ENCODE results near the gene NKX3-2.

DNA sequence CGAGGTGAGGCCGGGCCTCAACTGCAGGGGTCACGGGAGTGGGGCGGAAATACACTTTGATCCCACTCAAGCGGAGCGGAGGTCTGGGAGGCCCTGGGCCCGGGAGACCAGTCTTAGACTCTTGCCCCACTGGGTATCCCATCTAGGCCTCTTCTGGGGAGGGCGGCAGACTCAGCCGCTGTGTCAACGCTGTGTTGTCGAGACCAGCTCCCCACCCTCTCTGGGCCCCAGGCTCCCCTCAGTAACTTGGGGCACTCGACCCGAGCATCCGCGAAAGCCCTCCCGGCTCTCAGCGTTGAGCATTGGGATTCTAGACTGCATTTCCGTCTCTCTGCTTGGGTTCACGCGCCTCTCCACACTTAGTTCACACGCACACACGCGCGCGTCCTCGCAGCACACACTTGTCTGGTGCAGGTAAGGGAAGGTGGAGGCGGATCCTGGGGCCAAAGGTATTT, 1.7 kb downstream of the NKX3-2 start:
- TF ChIP-seq, protein P1, sequence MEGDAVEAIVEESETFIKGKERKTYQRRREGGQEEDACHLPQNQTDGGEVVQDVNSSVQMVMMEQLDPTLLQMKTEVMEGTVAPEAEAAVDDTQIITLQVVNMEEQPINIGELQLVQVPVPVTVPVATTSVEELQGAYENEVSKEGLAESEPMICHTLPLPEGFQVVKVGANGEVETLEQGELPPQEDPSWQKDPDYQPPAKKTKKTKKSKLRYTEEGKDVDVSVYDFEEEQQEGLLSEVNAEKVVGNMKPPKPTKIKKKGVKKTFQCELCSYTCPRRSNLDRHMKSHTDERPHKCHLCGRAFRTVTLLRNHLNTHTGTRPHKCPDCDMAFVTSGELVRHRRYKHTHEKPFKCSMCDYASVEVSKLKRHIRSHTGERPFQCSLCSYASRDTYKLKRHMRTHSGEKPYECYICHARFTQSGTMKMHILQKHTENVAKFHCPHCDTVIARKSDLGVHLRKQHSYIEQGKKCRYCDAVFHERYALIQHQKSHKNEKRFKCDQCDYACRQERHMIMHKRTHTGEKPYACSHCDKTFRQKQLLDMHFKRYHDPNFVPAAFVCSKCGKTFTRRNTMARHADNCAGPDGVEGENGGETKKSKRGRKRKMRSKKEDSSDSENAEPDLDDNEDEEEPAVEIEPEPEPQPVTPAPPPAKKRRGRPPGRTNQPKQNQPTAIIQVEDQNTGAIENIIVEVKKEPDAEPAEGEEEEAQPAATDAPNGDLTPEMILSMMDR (IDR thresholded peaks at IDR 0.05) = no peak
- TF ChIP-seq SIN3A (IDR thresholded peaks at IDR 0.05; ENCODE audit: borderline replicate concordance, insufficient read depth, low read depth, low read length) = no peak
- no peak for TF ChIP-seq POLR2AphosphoS5 (IDR thresholded peaks at IDR 0.05; ENCODE audit: low read depth, low read length)
- TF ChIP-seq, protein P2, sequence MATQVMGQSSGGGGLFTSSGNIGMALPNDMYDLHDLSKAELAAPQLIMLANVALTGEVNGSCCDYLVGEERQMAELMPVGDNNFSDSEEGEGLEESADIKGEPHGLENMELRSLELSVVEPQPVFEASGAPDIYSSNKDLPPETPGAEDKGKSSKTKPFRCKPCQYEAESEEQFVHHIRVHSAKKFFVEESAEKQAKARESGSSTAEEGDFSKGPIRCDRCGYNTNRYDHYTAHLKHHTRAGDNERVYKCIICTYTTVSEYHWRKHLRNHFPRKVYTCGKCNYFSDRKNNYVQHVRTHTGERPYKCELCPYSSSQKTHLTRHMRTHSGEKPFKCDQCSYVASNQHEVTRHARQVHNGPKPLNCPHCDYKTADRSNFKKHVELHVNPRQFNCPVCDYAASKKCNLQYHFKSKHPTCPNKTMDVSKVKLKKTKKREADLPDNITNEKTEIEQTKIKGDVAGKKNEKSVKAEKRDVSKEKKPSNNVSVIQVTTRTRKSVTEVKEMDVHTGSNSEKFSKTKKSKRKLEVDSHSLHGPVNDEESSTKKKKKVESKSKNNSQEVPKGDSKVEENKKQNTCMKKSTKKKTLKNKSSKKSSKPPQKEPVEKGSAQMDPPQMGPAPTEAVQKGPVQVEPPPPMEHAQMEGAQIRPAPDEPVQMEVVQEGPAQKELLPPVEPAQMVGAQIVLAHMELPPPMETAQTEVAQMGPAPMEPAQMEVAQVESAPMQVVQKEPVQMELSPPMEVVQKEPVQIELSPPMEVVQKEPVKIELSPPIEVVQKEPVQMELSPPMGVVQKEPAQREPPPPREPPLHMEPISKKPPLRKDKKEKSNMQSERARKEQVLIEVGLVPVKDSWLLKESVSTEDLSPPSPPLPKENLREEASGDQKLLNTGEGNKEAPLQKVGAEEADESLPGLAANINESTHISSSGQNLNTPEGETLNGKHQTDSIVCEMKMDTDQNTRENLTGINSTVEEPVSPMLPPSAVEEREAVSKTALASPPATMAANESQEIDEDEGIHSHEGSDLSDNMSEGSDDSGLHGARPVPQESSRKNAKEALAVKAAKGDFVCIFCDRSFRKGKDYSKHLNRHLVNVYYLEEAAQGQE (IDR thresholded peaks at IDR 0.05; ENCODE audit: insufficient read depth in 1 of 2, low read depth in 2 of 2, low read length in 1 of 2) = no peak
- TF ChIP-seq TCF7L2 (IDR thresholded peaks at IDR 0.05; ENCODE audit: low read depth, low read length) = no peak
